ENCODE measurements around the gene CDK1.
A peak's percentile ranks its signal among the peaks of the same experiment; 100 is the strongest.
"Not testable (repeated sequence)": the region's sequence is repeated elsewhere in the genome, so short reads cannot be mapped to it uniquely, and the experiment has no call there.

CDK1 gene

DNA sequence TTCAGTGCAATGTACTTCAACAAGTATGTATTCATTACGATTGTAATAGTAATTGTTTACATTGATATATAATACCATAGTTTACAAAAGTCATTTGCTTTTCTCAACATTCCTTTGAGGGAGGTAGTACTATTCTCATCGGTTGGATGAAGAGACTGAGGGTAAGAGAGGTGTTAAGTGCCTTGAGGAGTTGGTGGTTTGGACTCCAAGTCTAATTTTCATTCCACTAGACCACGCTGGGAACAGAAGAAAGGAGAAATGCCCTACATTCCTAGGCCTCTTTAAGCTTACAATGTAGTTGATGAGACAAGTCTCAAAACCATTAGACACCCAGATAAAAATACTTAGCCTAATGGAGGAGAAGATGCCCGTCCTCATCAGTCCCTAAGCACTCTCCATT lies 28.6 kb downstream of the CDK1 start:
- DNase-seq, result no peak
- in situ Hi-C loops (cut with MboI; ENCODE audit: low pct_unique_long_range_greater_than_20kb, low sequenced_read_pairs), result loop anchor here (25.0 kb wide), 1 partner anchor 155 kb away; no protein-coding TSS in a partner anchor

DNA sequence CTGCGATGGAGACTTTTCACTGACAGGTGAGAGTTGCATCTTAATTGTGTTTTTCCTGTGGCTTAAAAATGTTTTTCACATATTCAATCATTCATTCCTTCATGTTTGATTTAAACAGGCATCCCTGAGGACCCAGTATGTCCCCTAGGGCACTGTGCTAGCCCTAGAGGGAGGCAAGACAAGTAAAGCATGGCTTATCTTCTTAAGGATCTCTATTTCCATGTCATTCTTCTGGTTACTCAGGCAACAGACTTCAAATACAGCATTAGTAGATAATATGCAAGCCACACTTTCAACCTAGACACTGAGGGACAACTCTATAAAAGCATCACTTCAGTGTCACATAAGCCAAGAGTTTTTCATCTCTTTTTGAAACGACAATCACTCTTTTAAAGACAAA lies 29.2 kb downstream of the CDK1 start:
- in situ Hi-C loops (cut with MboI; ENCODE audit: low pct_unique_long_range_greater_than_20kb, low sequenced_read_pairs), result loop anchor here (25.0 kb wide), 1 partner anchor 155 kb away; no protein-coding TSS in a partner anchor
- no peak for DNase-seq

DNA sequence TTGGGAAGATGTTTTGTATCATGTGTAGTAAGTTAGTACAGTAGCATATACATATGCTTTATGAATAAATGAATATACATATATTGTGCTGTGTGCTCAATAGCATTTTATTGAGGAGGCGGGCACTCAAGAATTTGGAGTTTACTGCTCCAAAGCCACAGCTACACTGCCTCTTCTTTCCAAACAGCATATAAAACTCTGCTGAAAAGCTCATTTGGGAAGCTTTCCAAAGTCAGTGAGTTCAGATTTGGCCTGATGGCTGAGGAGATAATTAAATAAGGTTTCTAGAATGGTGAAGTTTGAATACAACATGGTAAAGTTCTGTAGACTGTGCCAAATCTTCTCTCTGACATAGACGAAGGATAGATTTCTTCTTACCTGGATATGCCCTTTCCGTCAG lies 29.8 kb downstream of the CDK1 start:
- no peak for DNase-seq
- in situ Hi-C loops (cut with MboI; ENCODE audit: low pct_unique_long_range_greater_than_20kb, low sequenced_read_pairs), result loop anchor here (25.0 kb wide), 1 partner anchor 154 kb away; no protein-coding TSS in a partner anchor

DNA sequence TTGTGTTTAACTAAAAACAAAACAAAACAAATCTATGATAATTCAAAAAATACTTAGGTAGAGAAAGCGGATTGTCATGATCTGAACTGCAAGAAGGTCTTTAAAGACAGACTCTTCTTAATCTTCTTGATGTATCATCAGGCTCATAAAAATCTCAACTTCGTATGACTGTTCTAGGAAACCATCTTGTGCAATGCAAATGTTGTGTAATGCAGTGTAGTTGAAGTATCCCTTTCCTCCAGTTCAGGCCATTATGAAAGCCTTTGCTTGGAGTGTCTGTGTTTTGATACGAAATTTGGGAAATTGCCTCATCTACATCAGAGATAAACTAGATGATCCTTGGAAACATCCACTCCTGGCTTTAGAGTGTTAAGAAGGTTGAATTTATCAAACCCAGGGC lies 30.9 kb downstream of the CDK1 start:
- no peak for DNase-seq
- in situ Hi-C loops (cut with MboI; ENCODE audit: low pct_unique_long_range_greater_than_20kb, low sequenced_read_pairs), result loop anchor here (25.0 kb wide), 1 partner anchor 153 kb away; no protein-coding TSS in a partner anchor

DNA sequence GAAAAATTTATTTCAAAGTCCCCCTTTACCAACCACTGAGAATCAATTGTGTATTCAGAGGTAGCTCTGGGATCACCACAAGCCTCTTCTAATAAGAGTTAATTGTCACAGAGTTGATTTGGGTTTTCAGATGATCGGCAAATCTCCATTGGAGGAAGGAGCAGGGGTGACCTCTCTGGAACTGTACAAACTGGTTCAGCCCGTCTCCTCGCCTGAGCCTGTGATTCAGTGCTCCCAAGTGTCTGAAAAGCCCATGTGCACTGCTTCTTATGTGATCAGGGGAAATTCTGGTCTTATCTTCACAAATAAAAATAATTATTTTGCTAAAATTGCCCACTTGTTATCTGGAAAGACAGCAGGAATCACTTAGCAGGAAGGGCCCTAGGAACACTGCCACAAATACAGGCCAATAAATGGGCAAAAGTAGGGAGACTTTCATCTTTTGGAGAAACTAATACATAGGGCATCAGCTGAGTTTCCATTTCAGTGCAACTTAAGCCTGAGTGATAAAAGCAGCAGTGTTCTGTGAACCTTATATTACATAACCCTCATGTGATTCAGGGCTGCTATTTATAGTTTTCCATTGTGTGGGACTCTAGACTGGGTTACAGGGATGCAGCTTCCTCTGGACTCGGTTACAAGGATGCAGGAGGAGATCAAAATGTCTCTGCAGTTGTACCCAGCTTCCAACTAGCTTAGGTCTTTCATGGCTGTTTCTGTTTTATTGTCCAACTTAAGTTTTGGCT lies 32.3 kb downstream of the CDK1 start:
- in situ Hi-C loops (cut with MboI; ENCODE audit: low pct_unique_long_range_greater_than_20kb, low sequenced_read_pairs), result loop anchor here (25.0 kb wide), 1 partner anchor 152 kb away; no protein-coding TSS in a partner anchor
- DNase-seq, result no peak

DNA sequence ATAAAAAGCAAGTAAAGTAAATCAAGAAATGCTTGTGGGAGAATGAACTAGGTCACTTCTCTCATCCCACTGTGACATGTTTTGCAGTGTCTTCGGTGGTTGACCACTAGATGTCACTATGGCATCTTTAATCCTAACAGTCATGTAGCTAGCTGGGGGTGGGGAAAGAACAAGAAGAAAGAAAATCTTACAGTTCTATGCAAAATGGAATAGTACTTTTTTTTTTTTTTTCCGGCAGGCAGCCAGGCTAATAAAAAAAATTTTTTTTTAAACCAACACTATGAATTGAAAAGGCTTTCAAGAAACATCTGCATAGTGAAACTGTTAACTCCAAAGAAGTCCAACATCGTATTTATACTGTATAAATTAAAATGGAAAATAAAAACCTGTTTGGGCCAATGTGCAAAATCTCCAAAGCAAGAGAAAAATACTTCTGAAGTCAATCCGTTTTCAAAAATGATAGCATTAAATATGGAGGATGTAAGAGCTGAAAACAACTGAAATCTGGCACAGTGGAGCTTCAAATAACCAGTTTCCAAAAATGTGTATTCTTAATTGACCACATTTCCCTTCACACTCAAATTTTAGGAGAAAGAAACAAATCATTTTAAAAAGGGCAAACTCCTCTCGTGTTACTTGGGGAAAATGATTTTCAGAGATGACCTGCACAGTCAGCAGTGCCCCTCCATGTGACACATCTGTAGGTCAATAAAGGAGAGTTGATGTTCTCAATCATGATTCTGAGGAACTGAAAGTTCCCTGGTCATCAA lies 38.5 kb downstream of the CDK1 start:
- in situ Hi-C loops (cut with MboI; ENCODE audit: low pct_unique_long_range_greater_than_20kb, low sequenced_read_pairs), result loop anchor here (25.0 kb wide), 1 partner anchor 145 kb away; no protein-coding TSS in a partner anchor
- DNase-seq, result peak; percentile 79

DNA sequence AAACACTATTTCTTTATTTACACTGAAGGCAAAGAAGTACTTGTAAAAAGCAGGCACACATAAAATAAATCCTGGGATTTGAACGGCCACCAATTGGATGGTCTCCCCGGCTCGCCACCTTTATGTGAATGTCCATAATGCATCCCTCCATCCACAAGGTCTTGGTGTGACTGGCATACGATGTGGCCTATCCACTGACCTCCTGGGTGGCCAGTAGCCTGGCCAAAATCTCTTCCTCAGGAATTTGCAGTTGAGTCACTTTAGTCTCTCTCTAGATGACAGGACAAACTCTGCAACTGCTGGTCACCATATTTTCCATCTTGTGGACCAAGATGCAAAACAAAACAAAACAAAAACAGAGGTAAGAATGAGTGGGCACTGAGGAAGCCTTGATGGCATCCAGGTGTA lies 39.1 kb downstream of the CDK1 start:
- in situ Hi-C loops (cut with MboI; ENCODE audit: low pct_unique_long_range_greater_than_20kb, low sequenced_read_pairs), result loop anchor here (25.0 kb wide), 1 partner anchor 145 kb away; no protein-coding TSS in a partner anchor
- no peak for DNase-seq

DNA sequence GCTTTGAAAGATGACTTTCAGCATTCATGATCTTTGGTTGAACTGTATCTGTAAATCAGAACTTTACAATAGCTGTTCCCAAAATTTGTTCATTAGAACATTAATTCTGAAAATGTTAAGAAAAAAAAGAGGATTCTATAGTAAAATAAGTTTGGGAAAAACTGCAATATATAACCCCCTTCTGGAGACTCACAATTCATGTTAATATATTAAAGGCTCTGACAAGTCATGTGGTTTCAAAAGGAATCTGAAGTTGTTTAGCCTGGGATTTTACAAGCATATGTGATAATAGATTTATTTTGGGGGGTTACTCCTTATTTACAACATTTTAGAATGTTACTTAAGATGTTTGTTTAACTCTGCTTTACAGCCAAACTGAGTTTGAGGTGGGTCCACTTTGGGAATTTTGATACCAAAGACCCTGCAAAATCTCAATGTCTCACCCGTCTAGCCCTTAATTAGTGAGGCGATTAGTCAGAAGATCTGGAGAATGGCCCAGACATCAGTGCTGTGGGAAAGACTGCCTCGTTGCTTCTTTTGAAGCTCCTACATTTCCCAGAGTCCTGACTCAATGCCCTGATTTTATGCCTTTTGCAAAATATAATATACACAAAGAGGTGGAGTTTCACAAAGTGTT lies 40.0 kb downstream of the CDK1 start:
- no peak for DNase-seq
- in situ Hi-C loops (cut with MboI; ENCODE audit: low pct_unique_long_range_greater_than_20kb, low sequenced_read_pairs), result loop anchor here (25.0 kb wide), 1 partner anchor 144 kb away; no protein-coding TSS in a partner anchor

DNA sequence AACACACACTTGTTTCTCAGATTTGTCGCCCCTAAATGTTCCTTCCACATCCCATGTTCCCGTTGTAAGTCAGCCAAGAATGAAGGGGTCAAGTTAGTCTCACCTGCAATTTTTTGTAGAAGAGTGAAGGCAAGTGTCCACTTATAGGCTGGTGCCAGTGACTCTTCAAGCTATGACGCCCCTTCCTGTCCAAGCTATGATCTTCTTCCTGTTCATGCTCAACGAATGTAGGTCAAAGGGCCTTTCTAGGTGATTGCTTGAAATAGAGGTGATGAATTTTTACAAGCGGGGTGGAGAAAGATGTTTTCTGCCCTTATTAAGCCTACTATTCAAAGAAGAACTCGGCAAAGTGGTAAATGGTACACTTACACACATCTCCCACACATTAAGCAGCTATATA lies 41.0 kb downstream of the CDK1 start:
- in situ Hi-C loops (cut with MboI; ENCODE audit: low pct_unique_long_range_greater_than_20kb, low sequenced_read_pairs), result loop anchor here (25.0 kb wide), 1 partner anchor 143 kb away; no protein-coding TSS in a partner anchor
- no peak for DNase-seq

DNA sequence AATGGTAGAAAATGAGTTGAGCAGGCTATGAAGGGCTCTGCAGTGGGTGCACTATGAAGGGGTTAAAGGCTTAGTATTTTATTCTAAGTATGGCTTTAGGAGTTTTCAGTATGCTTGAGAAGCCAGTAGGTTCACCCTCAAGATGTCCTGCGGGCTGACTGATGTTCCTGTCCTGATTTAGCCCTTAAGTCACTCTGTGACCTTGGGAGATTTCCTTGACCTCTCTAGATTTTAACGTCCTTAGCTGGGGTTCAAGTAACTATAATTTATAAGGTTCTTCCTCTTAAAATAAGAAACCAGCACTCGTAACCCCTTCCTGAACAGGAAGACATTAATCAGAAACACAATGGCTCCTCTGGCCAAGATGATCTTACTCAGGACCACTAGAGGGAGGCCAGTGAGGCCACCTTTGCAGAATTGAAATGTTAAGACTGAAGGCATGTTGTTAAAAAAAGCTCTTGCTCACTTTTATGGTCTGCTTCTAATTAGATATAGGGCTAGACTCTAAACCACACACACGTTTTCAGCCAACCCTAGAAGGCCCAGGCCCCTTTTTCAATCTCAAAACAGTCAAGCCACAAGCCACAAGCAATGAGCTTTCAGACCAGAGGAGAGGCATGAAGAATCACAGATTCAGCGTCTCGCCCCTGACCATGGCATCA lies 41.9 kb downstream of the CDK1 start:
- peak; percentile 68 for DNase-seq
- in situ Hi-C loops (cut with MboI; ENCODE audit: low pct_unique_long_range_greater_than_20kb, low sequenced_read_pairs), result loop anchor here (25.0 kb wide), 1 partner anchor 142 kb away; no protein-coding TSS in a partner anchor

DNA sequence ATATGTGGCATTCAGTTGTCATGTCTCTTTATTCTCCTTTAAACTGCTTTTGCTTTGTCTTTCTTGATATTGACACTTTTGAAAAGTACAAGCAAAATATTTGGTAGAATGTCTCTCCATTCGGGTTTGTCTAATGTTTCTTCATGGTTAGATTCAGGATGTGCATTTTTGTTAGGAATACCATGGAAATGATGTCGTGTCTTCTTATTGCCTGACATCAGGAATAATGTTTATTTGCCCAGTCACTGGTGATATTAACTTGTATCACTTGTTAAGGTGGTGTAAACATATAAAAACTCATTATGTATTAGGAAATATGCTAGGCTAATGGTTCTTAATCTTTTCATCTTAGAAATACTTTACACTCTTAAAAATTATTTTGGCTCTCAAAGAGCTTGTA lies 43.4 kb downstream of the CDK1 start:
- in situ Hi-C loops (cut with MboI; ENCODE audit: low pct_unique_long_range_greater_than_20kb, low sequenced_read_pairs), result loop anchor here (25.0 kb wide), 1 partner anchor 141 kb away; no protein-coding TSS in a partner anchor
- no peak for DNase-seq

DNA sequence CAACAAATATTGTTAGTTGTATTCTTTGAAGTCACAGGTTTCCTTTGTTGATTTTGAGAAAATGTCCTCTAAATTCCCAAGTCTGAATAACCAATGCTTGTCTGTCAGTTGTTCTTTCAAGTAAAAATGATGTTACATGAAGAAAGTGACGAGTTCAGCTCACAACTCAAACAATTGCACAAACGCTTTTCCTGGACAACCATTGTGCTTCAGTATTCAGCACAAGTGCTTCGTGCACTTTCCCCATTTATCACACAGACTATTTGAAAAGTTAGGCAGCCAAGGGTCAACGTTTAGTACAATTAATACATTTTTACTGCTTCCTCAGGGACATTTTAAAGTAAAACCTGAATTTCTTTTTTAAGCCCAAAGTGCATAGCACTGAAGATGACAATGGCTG lies 44.5 kb downstream of the CDK1 start:
- in situ Hi-C loops (cut with MboI; ENCODE audit: low pct_unique_long_range_greater_than_20kb, low sequenced_read_pairs), result loop anchor here (25.0 kb wide), 1 partner anchor 139 kb away; no protein-coding TSS in a partner anchor
- no peak for DNase-seq

DNA sequence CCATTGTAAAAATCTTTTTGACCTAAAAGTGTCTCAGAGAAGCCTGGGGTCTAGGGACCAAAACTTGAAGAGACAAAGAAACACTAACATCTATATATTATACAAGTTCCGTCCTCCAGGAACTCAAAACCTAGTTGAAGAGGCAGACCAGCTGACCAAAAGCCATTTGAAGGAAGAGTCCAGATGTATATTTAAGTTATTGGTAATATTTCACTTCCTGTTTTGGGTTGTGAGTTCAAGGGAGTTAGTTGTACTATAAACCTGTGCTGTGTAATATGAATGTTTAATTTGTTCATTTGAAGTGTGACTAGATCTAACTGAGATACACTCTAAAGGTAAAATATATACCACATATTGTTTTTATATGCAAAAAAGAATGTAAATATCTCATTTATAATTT lies 45.0 kb downstream of the CDK1 start:
- no peak for DNase-seq
- in situ Hi-C loops (cut with MboI; ENCODE audit: low pct_unique_long_range_greater_than_20kb, low sequenced_read_pairs), result loop anchor here (25.0 kb wide), 1 partner anchor 139 kb away; no protein-coding TSS in a partner anchor

DNA sequence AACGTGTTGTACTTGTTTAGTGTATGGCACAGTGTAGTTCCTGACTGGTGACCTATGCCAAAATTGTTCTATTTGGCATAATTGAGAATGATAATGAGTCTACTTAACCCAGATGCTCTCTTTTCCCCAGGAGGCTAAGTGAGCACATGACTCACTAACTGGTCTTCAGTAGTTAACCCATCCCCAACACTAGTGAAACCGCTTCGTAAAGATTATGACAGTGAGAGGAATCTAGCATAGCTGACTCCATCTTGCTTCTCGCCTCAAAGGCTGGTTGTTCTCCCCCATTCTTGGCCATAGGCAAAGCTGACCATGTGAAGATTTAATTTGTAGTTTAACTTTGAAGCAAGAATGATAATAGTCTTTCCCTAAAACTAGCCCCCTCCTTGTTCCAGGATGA lies 47.2 kb downstream of the CDK1 start:
- in situ Hi-C loops (cut with MboI; ENCODE audit: low pct_unique_long_range_greater_than_20kb, low sequenced_read_pairs), result no loop called here
- DNase-seq, result no peak

DNA sequence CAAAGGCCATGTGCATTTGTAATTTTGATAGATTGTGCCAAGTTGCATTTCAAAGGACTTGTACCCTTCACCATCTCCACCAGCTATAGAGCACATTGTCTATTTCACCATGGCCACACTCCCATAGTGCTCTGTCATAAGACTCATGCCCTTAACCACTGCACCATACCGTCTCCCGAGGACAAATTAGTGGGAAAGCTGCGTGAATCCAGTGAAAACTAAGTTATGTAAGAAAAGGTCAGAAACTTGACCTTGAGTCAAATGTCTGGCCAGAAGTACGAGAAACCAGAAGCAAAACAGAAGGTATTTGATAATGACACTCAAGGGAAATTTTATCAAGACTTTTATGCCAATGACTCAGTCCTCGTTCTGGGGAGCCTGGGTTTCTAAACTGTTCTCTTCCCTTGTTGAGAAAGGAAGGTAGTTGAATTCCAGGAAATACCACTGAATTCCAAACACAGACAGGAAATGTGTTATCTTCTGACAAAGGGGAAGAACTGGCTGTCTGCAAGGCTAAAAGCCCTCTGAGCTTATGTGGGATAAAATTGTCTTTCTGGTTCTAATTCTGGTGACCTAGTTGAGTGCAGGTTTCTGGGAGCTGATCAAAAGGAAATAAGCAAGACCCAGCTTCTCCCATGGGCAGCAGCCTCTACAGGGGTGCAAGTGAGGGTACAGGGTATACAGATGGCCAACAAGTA lies 49.7 kb downstream of the CDK1 start:
- in situ Hi-C loops (cut with MboI; ENCODE audit: low pct_unique_long_range_greater_than_20kb, low sequenced_read_pairs), result no loop called here
- DNase-seq, result peak; percentile 72

DNA sequence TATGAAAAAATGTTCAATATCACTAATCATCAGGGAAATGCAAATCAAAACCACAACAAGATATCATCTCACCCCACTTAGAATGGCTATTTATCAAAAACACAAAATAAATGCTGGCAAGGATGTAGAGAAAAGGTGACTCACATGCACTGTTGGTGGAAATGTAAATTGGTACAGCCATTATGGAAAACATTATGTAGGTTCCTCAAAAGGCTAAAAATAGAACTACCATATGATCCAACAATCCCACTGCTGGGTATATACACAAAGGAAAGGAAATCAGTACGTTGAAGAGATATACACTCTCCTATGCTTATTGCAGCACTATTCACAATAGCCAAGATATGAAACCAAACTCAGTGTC lies 50.2 kb downstream of the CDK1 start:
- in situ Hi-C loops (cut with MboI; ENCODE audit: low pct_unique_long_range_greater_than_20kb, low sequenced_read_pairs), result no loop called here
- peak; percentile 49 for DNase-seq

DNA sequence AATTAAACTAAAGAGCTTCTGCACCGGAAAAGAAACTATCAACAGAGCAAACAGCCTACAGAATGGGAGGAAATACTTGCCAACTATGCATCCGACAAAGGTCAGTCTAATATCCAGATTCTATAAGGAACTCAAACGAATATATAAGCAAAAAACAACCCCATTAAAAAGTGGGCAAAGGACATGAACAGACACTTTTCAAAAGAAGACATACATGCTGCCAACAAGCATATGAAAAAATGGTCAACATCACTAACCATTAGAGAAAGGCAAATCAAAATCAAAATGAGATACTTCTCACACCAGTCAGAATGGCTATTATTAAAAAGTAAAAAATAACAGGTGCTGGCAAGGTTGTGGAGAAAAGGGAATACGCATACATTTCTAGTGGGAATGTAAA lies 53.9 kb downstream of the CDK1 start:
- in situ Hi-C loops (cut with MboI; ENCODE audit: low pct_unique_long_range_greater_than_20kb, low sequenced_read_pairs), result not testable (repeated sequence)

DNA sequence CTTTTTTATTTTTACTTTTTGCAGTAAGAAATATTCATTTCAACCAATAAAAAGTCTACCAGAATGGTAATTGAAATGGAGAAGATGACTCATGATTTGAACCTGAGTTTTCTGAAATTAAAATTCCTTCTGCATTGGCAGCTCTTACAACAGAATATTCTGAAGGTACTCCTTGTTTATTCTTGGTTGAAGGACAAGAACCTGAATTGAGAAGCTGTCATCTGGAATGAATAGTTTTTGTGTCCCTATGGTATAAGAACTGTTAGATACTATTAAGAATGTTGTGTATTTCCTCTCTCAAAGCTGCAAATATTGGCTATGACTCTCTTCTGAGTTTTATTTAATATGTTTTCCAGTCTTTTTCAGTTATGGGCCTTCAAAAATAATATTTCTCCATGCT lies 56.1 kb downstream of the CDK1 start:
- in situ Hi-C loops (cut with MboI; ENCODE audit: low pct_unique_long_range_greater_than_20kb, low sequenced_read_pairs), result no loop called here
- DNase-seq, result no peak

More for the DNA sequence above, 53.9 kb downstream of the CDK1 start:
- not testable (repeated sequence) for DNase-seq
